Limb (tissue), 2 donors: ENCODE results near the gene GPR25.
"Not testable (repeated sequence)": the region's sequence is repeated elsewhere in the genome, so short reads cannot be mapped to it uniquely, and the experiment has no call there.

ENCODE experiments used
- DNase-seq, 2 donors: peaks; one replicate each; pipeline ENCODE4 v3.0.0-alpha.2; 2016; ENCODE audit errors: extremely low spot score in 2 of 2

Gene GPR25

DNA sequence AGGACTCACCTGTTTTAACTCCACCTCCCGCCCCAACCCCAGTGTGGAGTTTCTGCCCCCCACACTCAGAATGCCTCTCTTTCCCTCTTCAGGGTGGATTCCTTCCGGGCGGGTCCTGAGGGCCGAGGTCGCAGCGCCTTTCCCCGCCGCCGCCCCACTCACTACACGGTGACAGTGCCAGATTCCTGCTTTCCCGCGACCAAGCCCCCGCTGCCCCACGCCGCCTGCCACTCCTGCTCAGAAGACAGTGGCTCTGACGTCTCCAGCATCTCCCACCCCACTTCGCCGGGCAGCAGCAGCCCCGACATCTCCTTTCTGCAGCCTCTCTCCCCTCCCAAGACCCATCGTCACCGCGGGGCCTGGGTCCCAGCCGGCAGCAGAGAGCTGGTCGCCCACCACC is 38.6 kb downstream of the GPR25 start:
- no peak for DNase-seq

DNA sequence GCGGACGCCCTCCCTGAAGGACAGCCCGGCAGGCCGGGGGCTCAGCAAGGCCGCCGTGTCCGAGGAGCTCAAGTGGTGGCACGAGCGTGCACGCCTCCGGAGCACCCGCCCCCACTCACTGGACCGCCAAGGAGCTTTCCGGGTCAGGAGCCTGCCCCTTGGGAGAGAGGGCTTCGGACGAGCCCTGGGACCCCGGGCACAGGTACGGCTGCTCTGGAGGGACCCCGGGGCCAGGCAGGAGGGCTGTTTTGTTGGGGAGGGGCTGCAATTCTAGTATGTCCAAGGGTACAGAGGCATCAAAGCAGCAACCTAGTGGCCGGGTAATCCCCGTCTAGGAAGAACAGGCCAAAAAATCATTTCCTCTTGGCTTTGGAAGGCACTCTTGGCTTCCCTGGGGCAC is 39.2 kb downstream of the GPR25 start:
- not testable (repeated sequence) for DNase-seq

DNA sequence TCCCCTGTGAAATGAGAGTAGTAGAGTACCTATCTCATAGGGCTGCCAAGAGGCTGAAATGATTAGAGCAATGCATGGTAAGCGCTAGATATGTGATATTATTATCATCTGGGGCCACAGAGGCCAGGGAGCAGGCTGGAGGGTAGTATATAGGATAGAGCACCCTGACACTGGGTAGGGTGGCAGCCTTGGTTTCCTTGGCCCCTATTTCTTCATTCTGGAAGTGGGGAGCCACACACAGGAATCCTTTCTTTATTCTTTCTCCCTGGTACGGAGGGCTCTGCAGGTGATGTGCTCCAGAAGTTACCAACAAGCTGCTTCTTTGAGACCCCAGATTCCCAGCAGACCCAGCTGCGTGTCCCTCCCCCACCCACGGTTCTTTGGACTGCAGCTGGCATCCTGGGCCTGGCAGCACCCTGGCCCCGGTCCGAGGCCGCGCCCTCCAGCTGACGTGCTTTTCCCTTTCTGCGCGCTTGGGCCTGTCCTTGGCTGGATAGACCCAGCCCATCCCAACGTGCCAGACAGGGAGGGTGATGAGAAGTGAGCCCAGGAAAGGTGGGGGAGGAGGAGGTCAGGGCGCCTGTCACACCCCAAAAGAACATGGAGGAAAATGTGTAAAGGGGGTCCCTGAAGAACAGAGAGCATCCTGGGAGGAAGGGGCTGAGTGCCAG is 40.1 kb downstream of the GPR25 start:
- no peak for DNase-seq

DNA sequence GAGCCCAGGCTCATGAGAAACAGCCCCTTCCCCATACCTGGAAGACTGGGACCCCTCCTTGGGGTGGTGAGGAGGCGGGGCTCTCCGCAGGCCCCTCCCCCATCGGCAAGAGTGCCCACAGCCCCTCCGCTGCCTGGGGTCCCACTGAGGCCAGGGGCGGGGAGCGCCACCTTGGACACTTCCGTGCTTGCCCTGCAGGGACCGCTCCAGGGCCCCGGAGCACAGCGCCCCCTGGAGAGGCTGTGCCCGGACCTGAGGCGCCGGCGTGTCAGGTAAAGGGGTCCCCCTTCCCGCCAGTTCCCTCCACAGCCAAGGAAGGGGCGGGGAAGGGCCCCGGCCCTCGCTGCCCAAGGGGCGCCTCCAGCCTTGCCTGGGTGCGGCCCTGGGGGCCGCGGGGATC is 43.4 kb downstream of the GPR25 start:
- DNase-seq, result no peak

DNA sequence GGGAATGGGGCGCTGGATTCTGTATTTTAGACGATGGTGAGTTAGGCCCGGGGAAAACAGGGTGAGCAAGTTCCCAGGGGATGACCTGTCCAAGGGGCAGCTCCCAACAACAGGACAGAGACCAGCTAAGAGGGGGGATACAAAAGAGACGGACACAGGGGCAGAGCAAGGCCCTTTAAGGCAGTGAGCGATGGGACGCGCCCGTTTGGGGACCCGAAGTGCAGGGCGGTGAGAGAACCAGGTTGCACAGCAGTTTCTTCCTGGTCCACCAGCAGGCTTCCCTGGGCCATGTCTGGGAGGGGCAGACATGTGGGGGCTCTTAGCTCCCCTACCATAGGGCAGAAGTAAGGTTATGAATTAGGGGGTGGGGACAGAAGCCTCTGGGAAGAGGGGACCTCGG is 43.9 kb downstream of the GPR25 start:
- no peak for DNase-seq

DNA sequence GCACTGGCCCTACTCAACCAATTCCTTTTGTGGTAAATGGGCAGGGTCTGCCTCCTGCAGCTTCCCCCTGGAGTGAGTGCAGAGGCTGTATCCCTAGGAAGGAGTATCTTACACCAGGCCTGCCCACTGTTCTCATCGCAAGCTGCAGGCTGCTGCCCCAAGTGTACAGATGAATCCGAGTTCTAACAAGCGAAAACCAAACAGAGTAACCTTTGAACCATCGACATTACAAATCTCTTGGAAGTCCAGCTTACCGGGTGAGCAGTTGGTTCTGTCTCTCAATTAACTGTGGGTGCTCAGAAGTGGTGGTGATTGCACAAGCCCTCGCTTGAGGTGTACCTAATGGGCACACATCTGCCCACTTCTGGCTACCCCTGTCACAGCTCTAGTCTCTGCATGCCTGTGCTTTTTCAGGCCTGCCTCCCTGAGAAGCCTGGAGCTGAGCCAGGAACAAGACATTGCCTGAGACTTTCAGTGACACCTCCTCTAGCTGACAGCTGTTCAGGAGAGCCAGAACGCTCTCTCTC is 44.6 kb downstream of the GPR25 start:
- peak in 1 of 2 donors; percentile 23 for DNase-seq

DNA sequence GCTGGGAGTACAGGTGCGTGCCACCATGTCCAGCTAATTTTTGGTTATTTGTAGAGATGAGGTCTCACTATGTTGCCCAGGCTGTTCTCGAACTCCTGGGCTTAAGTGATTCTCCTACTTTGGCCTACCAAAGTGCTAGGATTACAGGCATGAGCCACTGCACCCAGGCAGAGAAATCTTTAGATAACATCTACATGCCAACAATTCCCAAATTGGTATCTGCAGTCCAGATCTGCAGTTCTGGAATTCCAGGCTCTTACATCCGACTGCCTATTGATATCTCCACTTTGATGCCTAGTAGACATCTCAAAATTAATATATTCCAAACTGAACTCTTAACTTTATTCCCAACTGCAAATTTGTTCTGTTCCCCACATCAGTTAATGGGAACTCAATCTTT is 45.2 kb downstream of the GPR25 start:
- no peak for DNase-seq

DNA sequence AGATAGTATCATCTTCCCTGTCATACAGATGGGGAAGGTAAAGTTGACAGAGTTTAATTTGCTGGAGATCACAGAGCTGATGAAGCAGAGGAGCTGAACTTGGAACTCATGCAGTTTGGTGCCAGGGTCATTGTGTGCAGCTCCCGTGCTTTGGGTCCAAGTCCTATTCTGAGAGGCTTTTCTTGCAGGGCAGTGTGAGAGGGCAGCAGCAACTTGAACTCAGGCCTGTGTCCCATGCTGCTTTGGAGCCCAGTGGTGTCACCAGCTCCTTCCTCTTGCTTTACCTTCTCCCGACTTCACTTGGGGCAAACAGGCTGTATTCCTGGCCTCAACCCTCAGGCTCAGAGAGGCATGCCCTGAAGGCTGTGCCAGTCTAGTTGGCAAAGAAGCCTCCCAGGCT is 46.6 kb downstream of the GPR25 start:
- no peak for DNase-seq

DNA sequence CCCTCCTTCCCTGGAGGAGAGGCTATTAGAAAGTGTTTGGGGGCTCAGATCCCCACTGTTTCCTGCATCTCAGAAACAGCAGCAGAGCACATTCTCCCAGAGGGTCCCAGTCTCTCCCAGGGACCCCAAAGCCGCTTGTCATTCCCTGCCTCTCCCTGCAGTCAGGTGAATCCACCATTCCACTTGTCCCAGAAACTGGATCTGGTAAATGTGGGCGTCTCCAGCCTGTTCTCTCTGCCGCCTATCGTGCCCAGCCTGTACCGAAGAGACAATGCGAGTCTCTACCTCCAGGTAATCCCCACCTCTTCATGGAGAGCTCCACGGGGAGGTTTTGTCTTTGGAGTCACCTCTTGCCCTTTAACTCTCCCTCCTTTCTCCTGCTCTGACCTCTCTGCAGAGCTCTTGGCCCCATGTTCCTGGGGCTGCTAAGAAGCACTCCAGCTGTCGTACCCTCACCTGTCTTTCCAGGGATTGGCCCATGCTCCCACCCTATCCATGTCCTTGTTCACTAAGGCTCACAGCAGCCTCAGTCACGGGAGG is 48.9 kb downstream of the GPR25 start:
- no peak for DNase-seq

DNA sequence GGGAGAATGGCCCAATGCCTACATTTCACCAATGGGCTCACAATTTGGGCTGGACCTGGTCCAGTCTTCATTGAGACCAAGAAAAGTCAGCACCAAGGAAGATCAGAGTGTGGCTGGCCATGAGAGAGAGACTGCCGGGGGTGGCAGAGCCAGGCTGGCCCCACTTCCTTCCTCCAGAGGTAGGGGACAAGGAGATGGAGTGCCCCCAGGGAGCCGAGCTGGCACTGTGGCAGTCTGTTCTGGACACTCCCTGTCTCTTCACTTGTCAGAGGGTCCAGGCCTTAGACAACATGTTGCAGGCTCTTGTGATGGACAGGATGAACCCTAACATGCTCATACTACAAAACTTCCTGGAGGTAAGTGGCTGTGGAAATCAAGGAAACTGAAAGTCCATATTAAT is 49.6 kb downstream of the GPR25 start:
- no peak for DNase-seq

DNA sequence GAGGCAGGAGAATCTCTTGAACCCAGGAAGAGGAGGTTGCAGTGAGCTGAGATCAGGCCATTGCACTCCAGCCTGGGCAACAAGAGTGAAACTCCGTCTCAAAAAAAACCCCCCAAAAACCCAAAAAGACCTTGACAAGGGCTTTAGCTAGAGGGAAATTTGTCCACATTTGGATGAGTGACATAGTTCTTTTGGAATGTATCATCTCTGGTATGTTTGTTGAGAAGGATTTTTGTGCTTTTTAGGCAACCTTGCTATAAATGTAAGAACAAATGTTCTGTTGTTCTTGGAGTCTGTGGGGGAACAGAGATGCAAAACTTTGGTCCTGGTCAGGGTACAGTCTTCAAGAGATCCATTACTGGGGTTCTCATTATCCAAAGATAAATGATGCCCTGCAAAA is 50.8 kb downstream of the GPR25 start:
- no peak for DNase-seq
